Kidney (tissue), 14 donors: ENCODE measurements around the gene ANP32A. TPM values are rescaled to one million over a fixed set of nuclear protein-coding genes. Genes with fewer than 3 reads are reported as not detected.
A peak's percentile ranks its signal among the peaks of the same experiment; 100 is the strongest.

Experiments used
- DNase-seq, 5 donors: peaks; one replicate each; pipeline ENCODE4 v3.0.0-alpha.2; 2013 to 2020
- FAIRE-seq: peaks from 2 replicates; lab custom pipeline; 2012; peaks lifted over from hg19 to GRCh38; lab: Jason Lieb, UNC
- H3K27ac ChIP-seq, 2 donors: one replicate each; pipeline ENCODE4 v1.7.0; 2013; ENCODE audit warnings: low read depth in 2 of 2, low read length in 2 of 2, inconsistent platforms in 1 of 2
- H3K27me3 ChIP-seq: one replicate; pipeline ENCODE4 v1.7.1; 2013; ENCODE audit warnings: low read length, inconsistent platforms; ENCODE audit not compliant: control insufficient read depth, insufficient read depth
- H3K36me3 ChIP-seq, 3 donors: one replicate each; pipeline versions ENCODE4 v1.7.0 to v1.7.1; 2013; ENCODE audit warnings: low read length in 3 of 3, control low read depth in 1 of 3, inconsistent platforms in 1 of 3; ENCODE audit not compliant: insufficient read depth in 3 of 3, control insufficient read depth in 2 of 3
- H3K4me1 ChIP-seq, 3 donors: one replicate each; pipeline versions ENCODE4 v1.7.0 to v1.7.1; 2013; ENCODE audit warnings: low read length in 3 of 3, inconsistent platforms in 1 of 3, low read depth in 1 of 3; ENCODE audit not compliant: control insufficient read depth in 2 of 3, insufficient read depth in 2 of 3
- H3K4me3 ChIP-seq, 3 donors: one replicate each; pipeline versions ENCODE4 v1.7.0 to v1.8.1; 2013; ENCODE audit warnings: low read length in 3 of 3, control low read depth in 1 of 3, inconsistent platforms in 1 of 3
- H3K9ac ChIP-seq, 3 donors: one replicate each; pipeline versions ENCODE4 v1.7.0 to v1.7.1; 2013; ENCODE audit warnings: low read length in 3 of 3, control low read depth in 1 of 3, inconsistent platforms in 1 of 3
- H3K9me3 ChIP-seq, 3 donors: one replicate each; pipeline versions ENCODE4 v1.7.0 to v1.7.1; 2013; ENCODE audit warnings: low read length in 3 of 3, control low read depth in 1 of 3, inconsistent platforms in 1 of 3; ENCODE audit not compliant: control insufficient read depth in 2 of 3, insufficient read depth in 1 of 3
- intact Hi-C: fragments of 100-400 bp; cut with DNase I; formaldehyde crosslinking; loops from one replicate; pipeline ENCODE4 v1.11.1; 2022
- polyA plus RNA-seq: library from polyadenylated mRNA; stranded (reverse); fragments of 350-450 nt; fragmentation: Illumina TruSeq; extraction: RNeasy Lipid Tissue Mini Kit (QIAGEN cat#74804); gene quantifications from one replicate; pipeline ENCODE4 v1.2.3, GENCODE V29; 2014; ENCODE audit warnings: low read depth, low replicate concordance; ENCODE audit not compliant: insufficient read depth
- total RNA-seq: library from RNA; stranded (reverse); fragmentation: NEBNext Ultra II Directional; extraction: Animal tissue kit (Norgen Biotek cat#: 25700); gene quantifications from one replicate; pipeline ENCODE4 v1.2.1, GENCODE V29; 2021
- TF ChIP-seq, protein P1 (sequence below): IDR thresholded peaks from 3 replicates; pipeline ENCODE4 v1.5.1; 2012; ENCODE audit warnings: mild to moderate bottlenecking, moderate library complexity, borderline replicate concordance; ENCODE audit not compliant: insufficient read depth; ENCODE audit errors: extremely low read depth
- donor health status: control.
- donor health status: control.
- donor health status: control.
- donor health status: control.
- donor health status: control.
- donor health status: DM: yes; HTN: yes; CAD: no.
- donor health status: Normal renal cell carcinoma (clear cell type).

ANP32A gene
- total and polyA plus RNA-seq, 2 donors from 2014 or later = 113 to 148 TPM

GRCh38 chr15:68790242-68790575 is 30.5 kb downstream of the ANP32A start:
- TF ChIP-seq, protein P1, sequence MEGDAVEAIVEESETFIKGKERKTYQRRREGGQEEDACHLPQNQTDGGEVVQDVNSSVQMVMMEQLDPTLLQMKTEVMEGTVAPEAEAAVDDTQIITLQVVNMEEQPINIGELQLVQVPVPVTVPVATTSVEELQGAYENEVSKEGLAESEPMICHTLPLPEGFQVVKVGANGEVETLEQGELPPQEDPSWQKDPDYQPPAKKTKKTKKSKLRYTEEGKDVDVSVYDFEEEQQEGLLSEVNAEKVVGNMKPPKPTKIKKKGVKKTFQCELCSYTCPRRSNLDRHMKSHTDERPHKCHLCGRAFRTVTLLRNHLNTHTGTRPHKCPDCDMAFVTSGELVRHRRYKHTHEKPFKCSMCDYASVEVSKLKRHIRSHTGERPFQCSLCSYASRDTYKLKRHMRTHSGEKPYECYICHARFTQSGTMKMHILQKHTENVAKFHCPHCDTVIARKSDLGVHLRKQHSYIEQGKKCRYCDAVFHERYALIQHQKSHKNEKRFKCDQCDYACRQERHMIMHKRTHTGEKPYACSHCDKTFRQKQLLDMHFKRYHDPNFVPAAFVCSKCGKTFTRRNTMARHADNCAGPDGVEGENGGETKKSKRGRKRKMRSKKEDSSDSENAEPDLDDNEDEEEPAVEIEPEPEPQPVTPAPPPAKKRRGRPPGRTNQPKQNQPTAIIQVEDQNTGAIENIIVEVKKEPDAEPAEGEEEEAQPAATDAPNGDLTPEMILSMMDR = no peak

GRCh38 chr15:68789534-68790241 is 31.0 kb downstream of the ANP32A start:
- H3K4me1 ChIP-seq = peaks cover 2 to 51% (median 47%) of the 10 kb centered on the region in 3 donors
- H3K36me3 ChIP-seq = peaks cover 0 to 10% (median under 1%) of the 10 kb centered on the region in 3 donors
- intact Hi-C loops = no loop called here
- peak in 3 of 5 donors; percentile 39 to 72 (median 45) for DNase-seq
- H3K9ac ChIP-seq = peak overlapping the region in 1 of 3 donors; percentile 7
- H3K9me3 ChIP-seq = no peaks in the 10 kb centered on the region
- H3K27me3 ChIP-seq = no peaks in the 10 kb centered on the region
- H3K4me3 ChIP-seq = no peak overlapping the region
- TF ChIP-seq, protein P1 = no peak
- FAIRE-seq = no peak
- H3K27ac ChIP-seq = peak overlapping the region; percentile 24 to 45

More at GRCh38 chr15:68790242-68790575, 30.5 kb downstream of the ANP32A start:
- Histone ChIP-seq H3K4me1 (peaks cover 3 to 55% (median 51%) of the 10 kb centered on the region in 3 donors), H3K36me3 (peaks cover 0 to 5% (median 0%) of the 10 kb centered on the region in 3 donors), H3K9me3 (no peaks in the 10 kb centered on the region), H3K27ac (peak overlapping the region; percentile 24 to 34), H3K4me3 (no peak overlapping the region), H3K9ac (no peak overlapping the region), H3K27me3 (no peaks in the 10 kb centered on the region)
- intact Hi-C loops = no loop called here
- FAIRE-seq = no peak
- DNase-seq = no peak

DNA sequence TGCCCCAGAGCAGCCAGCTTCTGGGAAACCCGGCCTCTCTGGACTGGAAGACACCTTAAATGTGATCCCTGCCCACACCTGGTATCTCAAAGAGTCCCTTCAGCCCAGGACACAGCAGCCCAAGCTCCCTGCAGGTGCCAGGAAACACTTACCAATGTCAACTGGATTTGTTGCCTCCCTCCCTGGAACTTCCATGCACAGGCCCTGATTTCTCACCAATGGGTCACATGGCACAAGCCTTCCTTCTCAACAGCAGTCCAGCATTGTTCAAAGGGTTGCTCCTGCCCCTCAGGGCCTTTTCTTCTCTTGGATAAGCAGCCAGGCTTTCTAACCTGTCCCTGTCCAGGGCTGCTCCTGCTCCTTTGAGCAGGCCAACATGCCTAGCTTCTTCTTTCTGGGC is 31.6 kb downstream of the ANP32A start:
- Histone ChIP-seq H3K36me3 (peaks cover 0 to 14% (median 3%) of the 10 kb centered on the region in 3 donors), H3K9ac (no peak overlapping the region), H3K4me3 (no peak overlapping the region), H3K4me1 (peaks cover 0 to 45% (median 41%) of the 10 kb centered on the region in 3 donors), H3K9me3 (no peaks in the 10 kb centered on the region), H3K27me3 (no peaks in the 10 kb centered on the region), H3K27ac (peak overlapping the region in 1 of 2 donors; percentile 45)
- no peak for DNase-seq
- TF ChIP-seq, protein P1 = no peak
- intact Hi-C loops = no loop called here
- FAIRE-seq = no peak
